A549 (cell line): ENCODE data around the gene MAP4K4. TPM values are rescaled to one million over a fixed set of nuclear protein-coding genes. Genes with fewer than 3 reads are reported as not detected.

Experiments used
- ATAC-seq, 2 experiments: fragments of 200-7000 bp in 1 of 2; fragments of >200 bp in 1 of 2; cut with Nextera tagmentation in 1 of 2; cut with Tn5 transposase in 1 of 2; 3 replicates each; pipeline versions ENCODE4 v1.8.0 to v1.9.1; 2018 to 2020; ENCODE audit warnings: mild to moderate bottlenecking in 1 of 2, moderate library complexity in 1 of 2
- CTCF ChIA-PET: fragments of 300-600 bp; sonication (Branson Sonifier 250); formaldehyde crosslinking; extraction: SDS; loops from one replicate; lab custom pipeline; 2021; ENCODE audit warnings: antibody characterized with exemption, inconsistent platforms; lab: Yijun Ruan, JAX
- POLR2A ChIA-PET: fragments of 350-600 bp; formaldehyde crosslinking; extraction: SDS; loops from one replicate; lab custom pipeline; 2021; ENCODE audit warnings: antibody characterized with exemption, inconsistent platforms; lab: Yijun Ruan, JAX
- DNase-seq, 2 experiments: peaks; one replicate each; pipeline versions ENCODE4 v3.0.0 to v3.0.0-alpha.2; 2011 to 2016; ENCODE audit warnings: low read depth in 1 of 2, low spot score in 1 of 2
- FAIRE-seq: peaks from 2 replicates; lab custom pipeline; 2011; peaks lifted over from hg19 to GRCh38; lab: Jason Lieb, UNC
- H3K27ac ChIP-seq, 2 experiments: fragments of >200 bp; sonication (Bioruptor Twin); formaldehyde crosslinking; 3 replicates each; pipeline ENCODE4 v1.5.1; 2016 to 2017
- H3K4me1 ChIP-seq: fragments of >200 bp; sonication (Bioruptor Twin); formaldehyde crosslinking; 3 replicates; pipeline ENCODE4 v1.6.1; 2016
- H3K4me2 ChIP-seq: fragments of >200 bp; sonication (Bioruptor Twin); formaldehyde crosslinking; 3 replicates; pipeline ENCODE4 v1.6.1; 2016
- H3K4me3 ChIP-seq: fragments of >200 bp; sonication (Bioruptor Twin); formaldehyde crosslinking; 3 replicates; pipeline ENCODE4 v1.5.1; 2016
- H3K9me3 ChIP-seq: fragments of >200 bp; sonication (Bioruptor Twin); formaldehyde crosslinking; 3 replicates; pipeline ENCODE4 v1.6.1; 2016
- BCL3 ChIP-seq: fragments of >200 bp; sonication (Bioruptor Twin); formaldehyde crosslinking; IDR thresholded peaks from 3 replicates; pipeline ENCODE4 v1.6.1; 2016
- BHLHE40 ChIP-seq: IDR thresholded peaks from 2 replicates; pipeline ENCODE4 v1.6.1; 2012; ENCODE audit warnings: low read depth, low read length, inconsistent platforms
- CBX2 ChIP-seq: fragments of 200-600 bp; sonication (generic); IDR thresholded peaks from 2 replicates; pipeline ENCODE4 v1.6.1; 2016; ENCODE audit warnings: low read depth, mild to moderate bottlenecking, borderline replicate concordance
- CEBPB ChIP-seq, 2 experiments: fragments of >200 bp in 1 of 2; sonication (Bioruptor Twin) in 1 of 2; formaldehyde crosslinking in 1 of 2; IDR thresholded peaks; 2 replicates each; pipeline ENCODE4 v1.6.1; 2012 to 2016
- CHD2 ChIP-seq: fragments of 150-350 bp; IDR thresholded peaks from 2 replicates; pipeline ENCODE4 v1.6.1; 2014; ENCODE audit warnings: low read length; ENCODE audit not compliant: partially characterized antibody
- CHD4 ChIP-seq: fragments of 200-600 bp; sonication (generic); IDR thresholded peaks from 2 replicates; pipeline ENCODE4 v1.6.1; 2016; ENCODE audit warnings: antibody characterized with exemption, mild to moderate bottlenecking, borderline replicate concordance
- E2F6 ChIP-seq: IDR thresholded peaks from 2 replicates; pipeline ENCODE4 v1.6.1; 2012; ENCODE audit warnings: low read depth, borderline replicate concordance
- EHF ChIP-seq: fragments of 250-450 bp; sonication (Bioruptor Pico); IDR thresholded peaks from 2 replicates; pipeline ENCODE4 v1.5.0; 2020; ENCODE audit warnings: mild to moderate bottlenecking
- EP300 ChIP-seq, 2 experiments: fragments of >200 bp; sonication (Bioruptor Twin); formaldehyde crosslinking; IDR thresholded peaks; 2 replicates in 1 of 2; 3 replicates in 1 of 2; pipeline ENCODE4 v1.6.1; 2016 to 2017
- FOXS1 ChIP-seq: fragments of 250-450 bp; sonication (Bioruptor Pico); IDR thresholded peaks from 2 replicates; pipeline ENCODE4 v1.5.0; 2020; ENCODE audit warnings: mild to moderate bottlenecking, moderate library complexity
- GATA3 ChIP-seq: IDR thresholded peaks from 2 replicates; pipeline ENCODE4 v1.6.1; 2012; ENCODE audit warnings: borderline replicate concordance
- HES2 ChIP-seq: fragments of >200 bp; sonication (Bioruptor Twin); formaldehyde crosslinking; IDR thresholded peaks from 2 replicates; pipeline ENCODE4 v1.6.1; 2016
- HMGXB4 ChIP-seq: fragments of 250-450 bp; sonication (Bioruptor Pico); IDR thresholded peaks from 2 replicates; pipeline ENCODE4 v1.5.0; 2021; ENCODE audit warnings: mild to moderate bottlenecking, moderate library complexity, borderline replicate concordance
- JUN ChIP-seq, 2 experiments: fragments of >200 bp; sonication (Bioruptor Twin); formaldehyde crosslinking; IDR thresholded peaks; 2 replicates in 1 of 2; 3 replicates in 1 of 2; pipeline ENCODE4 v1.6.1; 2016 to 2017
- JUNB ChIP-seq: fragments of >200 bp; sonication (Bioruptor Twin); formaldehyde crosslinking; IDR thresholded peaks from 2 replicates; pipeline ENCODE4 v1.6.1; 2016
- KDM1A ChIP-seq: fragments of 200-600 bp; sonication (generic); IDR thresholded peaks from 2 replicates; pipeline ENCODE4 v1.6.1; 2016; ENCODE audit warnings: low read depth, mild to moderate bottlenecking
- NR3C1 ChIP-seq: fragments of >200 bp; sonication (Bioruptor Twin); formaldehyde crosslinking; IDR thresholded peaks from 3 replicates; pipeline ENCODE4 v1.6.1; 2017
- PBX3 ChIP-seq: IDR thresholded peaks from 2 replicates; pipeline ENCODE4 v1.6.1; 2012
- POLR2A ChIP-seq: IDR thresholded peaks from 2 replicates; pipeline ENCODE4 v1.6.1; 2012; ENCODE audit warnings: mild to moderate bottlenecking, low read length
- RFX5 ChIP-seq: fragments of 450-650 bp; IDR thresholded peaks from 2 replicates; pipeline ENCODE4 v1.7.1; 2014; ENCODE audit warnings: antibody characterized with exemption, mild to moderate bottlenecking, moderate library complexity
- RNF2 ChIP-seq: fragments of 200-600 bp; sonication (generic); IDR thresholded peaks from 2 replicates; pipeline ENCODE4 v1.6.1; 2016; ENCODE audit warnings: low read depth, mild to moderate bottlenecking, antibody characterized with exemption, moderate library complexity, borderline replicate concordance
- TFCP2L1 ChIP-seq: fragments of 250-450 bp; sonication (Bioruptor Pico); IDR thresholded peaks from 2 replicates; pipeline ENCODE4 v1.5.0; 2021; ENCODE audit warnings: mild to moderate bottlenecking
- WGBS: methylation state at CpG from one replicate; pipeline ENCODE4 v1.1.6; 2017; ENCODE audit errors: missing lambda C conversion rate; 5-methylcytosine and 5-hydroxymethylcytosine counted together
- polyA plus RNA-seq, 4 experiments: library from polyadenylated mRNA; depleted of rRNA in 3 of 4; stranded (reverse); fragments of >200 nt; fragmentation: RNase III in 1 of 4; extraction: RNeasy Plus Mini Kit Qiagen cat#74134 plus additional on column Dnase treatment in 1 of 4; gene quantifications; 2 replicates in 3 of 4; 3 replicates in 1 of 4; pipeline ENCODE4 v1.2.3, GENCODE V29; 2011 to 2017

The MAP4K4 gene
- polyA plus RNA-seq, 2 of the 4 experiments (the other 2 are of a cell fraction) = 61.9 to 82.2 TPM

- FAIRE-seq (no peak), DNase-seq (no peak), ATAC-seq (peak; percentile 30 to 43; a peak in 3 of 6 replicates)
- Histone ChIP-seq H3K4me2 (peak overlapping the region; percentile 56), H3K9me3 (no peaks in the 10 kb centered on the region), H3K4me1 (peaks cover 74% of the 10 kb centered on the region), H3K4me3 (no peak overlapping the region), H3K27ac (peak overlapping the region in 1 of 2 experiments; percentile 58; a peak in 4 of 6 replicates)
- POLR2A ChIA-PET = interaction anchor here (0.8 kb wide), 1 partner anchor 55 kb away, joined by 4 read pairs; the partner anchor contains the start of gene MAP4K4
- no peak for TF ChIP-seq PBX3
- TF ChIP-seq CBX2 = no peak
- TF ChIP-seq BCL3 = no peak
- no peak for TF ChIP-seq RFX5
- TF ChIP-seq HES2 = no peak
- no peak for TF ChIP-seq CHD2
- TF ChIP-seq TFCP2L1 (CRISPR knock-in tag) = no peak
- no peak for TF ChIP-seq JUN (IDR thresholded peaks at IDR 0.05)
- no peak for TF ChIP-seq HMGXB4 (CRISPR knock-in tag)
- no peak for TF ChIP-seq GATA3
- CTCF ChIA-PET = interaction anchor here (0.5 to 1.4 kb wide), 4 partner anchors 15 to 41 kb away, joined by 3 read pairs; no protein-coding TSS in a partner anchor
- 19% methylated on average over 3 of the region's 3 CpGs for WGBS
Measured at GRCh38 chr2:101751875-101752619, 54.5 kb downstream of the MAP4K4 start.

GRCh38 chr2:101752716-101753616 lies 55.5 kb downstream of the MAP4K4 start:
- DNase-seq = no peak
- POLR2A ChIA-PET = interaction anchor here (0.8 kb wide), 1 partner anchor 56 kb away, joined by 4 read pairs; the partner anchor contains the start of gene MAP4K4
- Histone ChIP-seq H3K9me3 (no peaks in the 10 kb centered on the region), H3K4me2 (peak overlapping the region; percentile 56), H3K27ac (peak overlapping the region; percentile 3 to 58; a peak in 4 of 6 replicates), H3K4me1 (peaks cover 64% of the 10 kb centered on the region), H3K4me3 (no peak overlapping the region)
- peak; percentile 16 to 40; a peak in 3 of 6 replicates for ATAC-seq
- FAIRE-seq = no peak
- 30% methylated on average over 5 of the region's 5 CpGs for WGBS
- CTCF ChIA-PET = interaction anchor here (0.6 to 3.2 kb wide), 8 partner anchors 7 to 366 kb away, joined by 3 to 8 read pairs (median 4); no protein-coding TSS in a partner anchor
- TF ChIP-seq CEBPB (IDR thresholded peaks at IDR 0.05) = no peak
- no peak for TF ChIP-seq BHLHE40
- TF ChIP-seq E2F6 = no peak
- TF ChIP-seq RNF2 = no peak
- TF ChIP-seq CHD4 = no peak
- TF ChIP-seq KDM1A = no peak
- TF ChIP-seq EP300 (IDR thresholded peaks at IDR 0.05) = no peak
- TF ChIP-seq EHF (CRISPR knock-in tag) = no peak
- no peak for TF ChIP-seq POLR2A
- no peak for TF ChIP-seq RFX5
- TF ChIP-seq HMGXB4 (CRISPR knock-in tag) = no peak
- no peak for TF ChIP-seq PBX3
- TF ChIP-seq NR3C1 = no peak
- TF ChIP-seq JUNB = no peak
- TF ChIP-seq FOXS1 = no peak
